Activated CD8-positive, alpha-beta T cell treated with anti-CD3 and anti-CD28 coated beads for 36 hours (primary cell): ENCODE results near the gene GATAD2A. TPM values are rescaled to one million over a fixed set of nuclear protein-coding genes. Genes with fewer than 3 reads are reported as not detected.

Experiments
- ATAC-seq: fragments of 200-7000 bp; cut with Tn5 transposase; one replicate; pipeline ENCODE4 v1.10.0; 2021; ENCODE audit warnings: mild to moderate bottlenecking, moderate library complexity
- CTCF ChIA-PET: fragments of 350-600 bp; sonication (Branson Sonifier 250); formaldehyde crosslinking; loops from one replicate; lab custom pipeline; 2021; ENCODE audit warnings: antibody characterized with exemption; lab: Charles Lee
- POLR2A ChIA-PET: fragments of 350-600 bp; sonication (Branson Sonifier 250); formaldehyde crosslinking; loops from one replicate; lab custom pipeline; 2021; ENCODE audit warnings: antibody characterized with exemption; lab: Charles Lee
- DNase-seq: peaks from one replicate; pipeline ENCODE4 v3.0.0-alpha.2; 2020
- H3K27ac Mint-ChIP-seq: one replicate; pipeline ENCODE4 v1.8.0; 2021; ENCODE audit warnings: mild to moderate bottlenecking, mixed read lengths
- H3K27me3 Mint-ChIP-seq: one replicate; pipeline ENCODE4 v1.8.0; 2021; ENCODE audit warnings: mixed read lengths
- H3K36me3 Mint-ChIP-seq: one replicate; pipeline ENCODE4 v1.8.0; 2021; ENCODE audit warnings: low read depth, mixed read lengths
- H3K4me1 Mint-ChIP-seq: one replicate; pipeline ENCODE4 v1.8.0; 2021; ENCODE audit warnings: low read depth, mixed read lengths
- H3K4me3 Mint-ChIP-seq: one replicate; pipeline ENCODE4 v1.8.0; 2021; ENCODE audit warnings: mild to moderate bottlenecking, moderate library complexity, mixed read lengths
- H3K9me3 Mint-ChIP-seq: one replicate; pipeline ENCODE4 v1.8.0; 2021; ENCODE audit warnings: mixed read lengths
- intact Hi-C: fragments of 100-400 bp; cut with micrococcal nuclease; formaldehyde crosslinking; loops from one replicate; pipeline ENCODE4 v1.10.0; 2022
- total RNA-seq, 2 experiments: library from RNA; stranded (reverse); gene quantifications; one replicate each; pipeline ENCODE4 v1.2.3, GENCODE V29; 2021
- TF ChIP-seq, protein P1 (sequence below): fragments of 200-600 bp; IDR thresholded peaks from one replicate; pipeline ENCODE4 v1.8.0; 2022; ENCODE audit warnings: antibody characterized with exemption, mild to moderate bottlenecking

Gene GATAD2A
- total RNA-seq, 2 experiments from 2014 or later = 132 to 136 TPM

DNA sequence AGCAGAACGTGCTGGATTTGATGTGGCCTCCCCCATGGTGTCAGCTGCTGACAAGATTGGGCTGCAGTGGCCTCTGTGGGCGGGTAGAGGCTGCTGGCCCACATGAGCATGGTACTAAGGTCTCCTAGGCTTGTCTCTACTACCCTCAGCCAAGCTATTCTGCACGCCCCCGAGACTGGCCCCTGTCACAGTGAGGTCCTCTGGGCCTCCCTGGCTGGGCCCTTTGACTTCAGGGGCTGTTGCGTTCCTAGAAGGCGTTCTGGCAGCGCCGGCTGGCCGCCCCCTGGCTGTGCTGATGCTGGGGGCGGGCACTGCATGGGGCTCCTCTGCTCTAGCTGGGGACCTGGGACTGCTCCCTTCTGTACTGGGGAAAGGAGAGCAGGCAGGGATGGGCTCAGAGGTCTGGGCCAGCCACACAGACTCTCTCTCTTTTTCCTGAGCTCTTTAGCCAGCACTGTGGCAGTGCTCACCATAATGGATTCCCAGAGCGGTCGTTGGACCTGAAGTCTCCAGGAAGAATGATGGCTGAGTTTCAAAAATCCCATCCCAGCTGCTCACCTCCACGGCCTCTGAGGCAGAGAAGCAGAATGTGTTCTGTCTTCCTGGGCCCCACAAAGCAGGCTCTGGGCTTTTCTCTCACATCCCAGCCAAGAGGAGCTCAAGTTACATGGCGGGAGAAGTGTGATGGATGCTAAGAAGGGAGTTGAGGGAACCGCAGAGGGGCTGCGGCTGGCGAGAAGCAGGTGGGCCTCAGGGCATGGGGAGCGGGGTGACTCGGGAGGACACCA, 77.5 kb downstream of the GATAD2A start:
- no peaks in the 10 kb centered on the region for H3K27me3 Mint-ChIP-seq
- no peaks in the 10 kb centered on the region for H3K9me3 Mint-ChIP-seq
- TF ChIP-seq, protein P1, sequence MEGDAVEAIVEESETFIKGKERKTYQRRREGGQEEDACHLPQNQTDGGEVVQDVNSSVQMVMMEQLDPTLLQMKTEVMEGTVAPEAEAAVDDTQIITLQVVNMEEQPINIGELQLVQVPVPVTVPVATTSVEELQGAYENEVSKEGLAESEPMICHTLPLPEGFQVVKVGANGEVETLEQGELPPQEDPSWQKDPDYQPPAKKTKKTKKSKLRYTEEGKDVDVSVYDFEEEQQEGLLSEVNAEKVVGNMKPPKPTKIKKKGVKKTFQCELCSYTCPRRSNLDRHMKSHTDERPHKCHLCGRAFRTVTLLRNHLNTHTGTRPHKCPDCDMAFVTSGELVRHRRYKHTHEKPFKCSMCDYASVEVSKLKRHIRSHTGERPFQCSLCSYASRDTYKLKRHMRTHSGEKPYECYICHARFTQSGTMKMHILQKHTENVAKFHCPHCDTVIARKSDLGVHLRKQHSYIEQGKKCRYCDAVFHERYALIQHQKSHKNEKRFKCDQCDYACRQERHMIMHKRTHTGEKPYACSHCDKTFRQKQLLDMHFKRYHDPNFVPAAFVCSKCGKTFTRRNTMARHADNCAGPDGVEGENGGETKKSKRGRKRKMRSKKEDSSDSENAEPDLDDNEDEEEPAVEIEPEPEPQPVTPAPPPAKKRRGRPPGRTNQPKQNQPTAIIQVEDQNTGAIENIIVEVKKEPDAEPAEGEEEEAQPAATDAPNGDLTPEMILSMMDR = no peak
- H3K27ac Mint-ChIP-seq = peak overlapping the region; percentile 80
- no peak for DNase-seq
- ChIA-PET POLR2A (interaction anchor here (1.1 kb wide), 1 partner anchor 31 kb away, joined by 3 read pairs; no protein-coding TSS in a partner anchor), CTCF (interaction anchor here (1.1 kb wide), 1 partner anchor 8 kb away, joined by 4 read pairs; no protein-coding TSS in a partner anchor)
- ATAC-seq = no peak
- peaks cover 18% of the 10 kb centered on the region for H3K36me3 Mint-ChIP-seq
- peaks cover 75% of the 10 kb centered on the region for H3K4me1 Mint-ChIP-seq
- intact Hi-C loops = no loop called here
- H3K4me3 Mint-ChIP-seq = no peak overlapping the region

DNA sequence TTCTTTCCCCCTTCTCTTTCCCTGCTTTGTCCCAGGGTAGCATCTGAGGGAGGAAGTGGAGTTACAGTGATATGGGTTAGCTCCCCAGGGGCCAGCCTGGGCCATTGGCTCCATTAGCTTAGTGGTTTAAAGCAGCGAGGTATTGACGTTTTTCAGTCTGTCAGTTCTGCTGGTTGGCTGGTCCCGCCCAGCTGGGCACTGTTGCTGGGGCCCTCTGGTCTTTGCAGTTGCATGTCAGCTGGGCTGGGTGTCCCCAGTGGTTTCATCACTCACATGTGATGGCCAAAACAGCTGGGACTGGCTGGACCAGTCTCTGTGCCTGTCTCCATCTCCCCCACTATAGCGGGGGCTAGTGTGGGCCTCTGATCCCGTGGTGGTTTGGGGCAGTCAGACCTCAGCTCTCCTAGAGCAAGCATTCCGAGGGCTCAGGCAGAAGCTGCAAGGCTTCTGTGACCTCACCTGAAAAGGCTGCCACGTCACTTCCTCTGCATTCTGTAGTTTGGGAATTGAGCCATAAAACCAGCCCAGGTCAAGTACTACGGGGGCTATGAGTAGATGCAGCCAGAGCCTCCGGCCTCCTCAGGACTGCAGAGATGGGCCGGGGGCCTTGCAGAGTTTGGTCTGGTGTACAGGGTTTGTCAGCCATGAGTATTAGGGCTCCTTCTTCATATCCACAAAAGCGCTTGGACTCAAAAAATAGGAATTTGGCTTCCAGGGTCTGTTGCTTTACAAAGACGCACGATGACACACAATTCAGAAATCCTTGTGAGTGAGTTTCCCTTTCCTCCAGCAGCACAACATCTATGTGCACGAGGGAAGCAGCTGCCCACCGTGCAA, 79.9 kb downstream of the GATAD2A start:
- TF ChIP-seq, protein P1 = no peak
- Mint-ChIP-seq H3K9me3 (no peaks in the 10 kb centered on the region), H3K36me3 (peaks cover 11% of the 10 kb centered on the region), H3K4me3 (no peak overlapping the region), H3K4me1 (peaks cover 85% of the 10 kb centered on the region), H3K27ac (peak overlapping the region; percentile 56), H3K27me3 (no peaks in the 10 kb centered on the region)
- ATAC-seq = no peak
- no peak for DNase-seq
- POLR2A ChIA-PET = interaction anchor here (0.8 to 1.0 kb wide), 3 partner anchors 26 to 137 kb away, joined by 3 to 4 read pairs (median 3); no protein-coding TSS in a partner anchor
- CTCF ChIA-PET = interaction anchor here (1.0 to 1.5 kb wide), 2 partner anchors 10 to 80 kb away, joined by 3 to 4 read pairs; partner anchors contain the start of gene GATAD2A
- intact Hi-C loops = loop anchor here (5.0 kb wide), 2 partner anchors 98 to 118 kb away; no protein-coding TSS in a partner anchor

DNA sequence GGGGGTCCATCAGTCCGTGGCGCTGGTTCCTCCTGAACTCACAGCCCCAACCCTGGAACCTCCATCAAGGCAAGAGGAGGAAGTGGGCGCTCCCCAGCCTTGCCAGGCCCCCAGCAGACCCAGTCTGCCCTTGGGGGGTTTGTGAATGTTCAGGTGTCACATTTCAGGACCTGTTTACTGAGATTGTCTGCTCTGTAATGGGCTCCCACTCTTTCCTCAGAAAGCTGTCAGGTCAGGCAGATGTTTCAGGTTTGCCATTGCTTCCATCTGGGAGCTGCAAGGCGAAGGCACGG, 80.5 kb downstream of the GATAD2A start:
- Mint-ChIP-seq H3K4me1 (peaks cover 82% of the 10 kb centered on the region), H3K27ac (peak overlapping the region; percentile 56), H3K9me3 (no peaks in the 10 kb centered on the region), H3K4me3 (no peak overlapping the region), H3K36me3 (peaks cover 13% of the 10 kb centered on the region), H3K27me3 (no peaks in the 10 kb centered on the region)
- TF ChIP-seq, protein P1 = no peak
- ATAC-seq (no peak), DNase-seq (no peak)
- POLR2A ChIA-PET = interaction anchor here (1.0 kb wide), 3 partner anchors 13 to 122 kb away, joined by 3 read pairs; no protein-coding TSS in a partner anchor
- CTCF ChIA-PET = interaction anchor here (1.0 to 6.5 kb wide), 3 partner anchors 10 to 122 kb away, joined by 3 to 135 read pairs (median 4); partner anchors contain the start of gene GATAD2A
- intact Hi-C loops = loop anchor here (5.0 kb wide), 2 partner anchors 99 to 119 kb away; no protein-coding TSS in a partner anchor

DNA sequence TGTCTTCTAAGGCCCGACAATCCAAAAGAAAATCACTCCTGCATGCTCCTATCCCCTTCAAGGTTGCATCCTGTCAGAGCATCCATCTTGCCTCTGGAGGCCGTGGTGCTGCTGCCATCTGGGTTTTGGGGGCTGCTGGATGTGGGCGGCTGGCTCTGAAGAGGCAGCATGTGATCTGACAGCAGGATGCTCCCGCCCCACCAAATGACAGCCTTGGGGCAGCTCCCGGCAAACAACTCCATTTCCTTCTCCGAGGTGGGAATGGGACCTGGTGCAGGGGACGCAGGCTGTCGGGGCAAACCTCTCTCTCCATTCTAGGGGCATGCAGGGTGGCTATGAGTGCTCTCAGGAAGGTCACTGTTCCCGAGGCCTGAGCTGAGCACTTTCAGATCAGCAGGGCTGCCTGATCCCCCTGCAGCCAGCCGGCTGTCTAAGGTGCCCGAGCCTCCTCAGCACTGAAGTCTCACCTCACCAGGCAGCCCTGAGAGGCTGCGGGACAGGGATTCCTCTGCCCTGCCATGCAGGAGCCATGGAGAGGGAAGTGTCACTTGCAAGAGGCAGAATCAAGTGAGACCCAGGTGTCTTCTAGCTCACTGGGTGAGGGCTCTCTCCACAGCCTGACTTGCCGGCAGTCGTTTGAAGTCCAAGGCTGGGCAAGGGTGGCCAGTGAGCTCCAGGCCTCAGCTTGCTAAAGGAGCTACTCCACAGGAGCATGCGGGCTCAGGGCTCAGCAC, 81.0 kb downstream of the GATAD2A start:
- Mint-ChIP-seq H3K4me3 (no peak overlapping the region), H3K9me3 (no peaks in the 10 kb centered on the region), H3K36me3 (peaks cover 13% of the 10 kb centered on the region), H3K4me1 (peaks cover 77% of the 10 kb centered on the region), H3K27me3 (no peaks in the 10 kb centered on the region), H3K27ac (peak overlapping the region; percentile 79)
- intact Hi-C loops = loop anchor here (5.0 kb wide), 2 partner anchors 99 to 119 kb away; no protein-coding TSS in a partner anchor
- POLR2A ChIA-PET = interaction anchor here (1.0 to 1.5 kb wide), 4 partner anchors 8 to 122 kb away, joined by 3 to 4 read pairs (median 4); partner anchors contain the start of gene TSSK6
- CTCF ChIA-PET = interaction anchor here (1.4 to 6.5 kb wide), 2 partner anchors 75 to 122 kb away, joined by 3 to 135 read pairs; no protein-coding TSS in a partner anchor
- DNase-seq (no peak), ATAC-seq (no peak)
- TF ChIP-seq, protein P1 = no peak
